ENCODE data around the gene HPCA.

GRCh38 chr1:32910319-32910718 is 24.0 kb downstream of the HPCA start:
- TF ChIP-seq CTCF (IDR thresholded peaks at IDR 0.05 in 8 of 11, conservative IDR thresholded peaks at IDR 0.05 in 3 of 11) (no peak), POLR2AphosphoS5 (IDR thresholded peaks at IDR 0.05) (no peak)
